HCT116 (cell line): Measurements from ENCODE around the gene MAPK14. TPM values are rescaled to one million over a fixed set of nuclear protein-coding genes. Genes with fewer than 3 reads are reported as not detected.

Experiments
- ATAC-seq: fragments of 200-7000 bp; cut with Tn5 transposase; 2 replicates; pipeline ENCODE4 v1.9.1; 2020; ENCODE audit warnings: mild to moderate bottlenecking, moderate library complexity
- BruUV-seq: library from RNA; stranded (reverse); fragments of 400-500 nt; replicated peaks from 2 replicates; lab custom pipeline; 2021; lab: Mats Ljungman, UMichigan
- CTCF ChIA-PET: fragments of 300-600 bp; sonication (Branson Sonifier 250); formaldehyde crosslinking; loops from one replicate; lab custom pipeline; 2021; ENCODE audit warnings: antibody characterized with exemption; lab: Charles Lee
- POLR2A ChIA-PET: fragments of 300-600, 350-600 bp; sonication (Branson Sonifier 250); formaldehyde crosslinking; loops from one replicate; lab custom pipeline; 2021; ENCODE audit warnings: antibody characterized with exemption; lab: Charles Lee
- RAD21 ChIA-PET, 2 experiments: fragments of 300-600 bp; sonication (Branson Sonifier 250); formaldehyde crosslinking; loops; one replicate each; lab custom pipeline; 2023; ENCODE audit warnings: low total read pairs in 2 of 2; ENCODE audit not compliant: uncharacterized antibody in 2 of 2, unreplicated experiment in 2 of 2, low non-redundant PET in 1 of 2; lab: Charles Lee
- DNase-seq: peaks from one replicate; pipeline ENCODE4 v3.0.0-alpha.2; 2010; ENCODE audit warnings: low read depth, low spot score
- H2AFZ ChIP-seq: fragments of 200-600 bp; shearing (Covaris generic), sonication (generic); 2 replicates; pipeline ENCODE4 v1.6.1; 2017; ENCODE audit warnings: low read depth, mixed run types, mixed read lengths, antibody characterized with exemption, low read length; ENCODE audit not compliant: poor library complexity, severe bottlenecking
- H3K27ac ChIP-seq: 2 replicates; pipeline ENCODE4 v1.5.1; 2012; ENCODE audit warnings: low read depth, low read length
- H3K27me3 ChIP-seq: fragments of 200-600 bp; sonication (generic); 2 replicates; pipeline ENCODE4 v1.6.1; 2016; ENCODE audit warnings: mixed run types, low read length, mixed read lengths; ENCODE audit not compliant: insufficient read depth
- H3K36me3 ChIP-seq, 2 experiments: fragments of 200-500 bp in 1 of 2; fragments of 200-600 bp in 1 of 2; sonication (Bioruptor generic) in 1 of 2; sonication (generic) in 1 of 2; 2 replicates each; pipeline versions ENCODE4 v1.5.1 to v1.6.1; 2014 to 2016; ENCODE audit warnings: low read length in 2 of 2, inconsistent platforms in 1 of 2, mixed read lengths in 1 of 2, mixed run types in 1 of 2; ENCODE audit not compliant: insufficient read depth in 2 of 2, control insufficient read depth in 1 of 2
- H3K4me1 ChIP-seq, 2 experiments: fragments of 200-600 bp in 1 of 2; sonication (generic) in 1 of 2; 2 replicates each; pipeline versions ENCODE4 v1.5.1 to v1.6.1; 2012 to 2017; ENCODE audit warnings: low read length in 2 of 2, inconsistent platforms in 1 of 2, mild to moderate bottlenecking in 1 of 2, mixed read lengths in 1 of 2, mixed run types in 1 of 2, moderate library complexity in 1 of 2; ENCODE audit not compliant: insufficient read depth in 2 of 2, control insufficient read depth in 1 of 2
- H3K4me2 ChIP-seq: fragments of 200-600 bp; sonication (generic); 2 replicates; pipeline ENCODE4 v1.6.1; 2017; ENCODE audit warnings: mixed run types, low read length, mixed read lengths
- H3K4me3 ChIP-seq, 2 experiments: fragments of 200-600 bp in 1 of 2; sonication (generic) in 1 of 2; replicated peaks in 1 of 2; 2 replicates each; pipeline ENCODE4 v1.5.1; 2011 to 2016; ENCODE audit warnings: low read length in 2 of 2, control low read depth in 1 of 2, low read depth in 1 of 2, mild to moderate bottlenecking in 1 of 2, mixed read lengths in 1 of 2, mixed run types in 1 of 2
- H3K79me2 ChIP-seq: fragments of 200-600 bp; sonication (generic); 2 replicates; pipeline ENCODE4 v1.6.1; 2017; ENCODE audit warnings: mild to moderate bottlenecking, mixed run types, low read length, moderate library complexity, mixed read lengths; ENCODE audit not compliant: insufficient read depth
- H3K9ac ChIP-seq: fragments of 200-600 bp; sonication (generic); 2 replicates; pipeline ENCODE4 v1.6.1; 2016; ENCODE audit warnings: low read length, mixed read lengths
- H3K9me2 ChIP-seq: fragments of 200-600 bp; sonication (generic), shearing (Covaris generic); 2 replicates; pipeline ENCODE4 v1.6.1; 2017; ENCODE audit warnings: mixed run types, mild to moderate bottlenecking, moderate library complexity; ENCODE audit not compliant: insufficient read depth
- H3K9me3 ChIP-seq, 2 experiments: fragments of 200-500 bp in 1 of 2; fragments of 200-600 bp in 1 of 2; sonication (Bioruptor generic) in 1 of 2; sonication (generic) in 1 of 2; 2 replicates each; pipeline ENCODE4 v1.6.1; 2014 to 2017; ENCODE audit warnings: low read length in 2 of 2, mixed read lengths in 2 of 2, inconsistent platforms in 1 of 2, low read depth in 1 of 2, mild to moderate bottlenecking in 1 of 2, mixed run types in 1 of 2, moderate library complexity in 1 of 2; ENCODE audit not compliant: control insufficient read depth in 1 of 2, insufficient read depth in 1 of 2
- H4K20me1 ChIP-seq: fragments of 200-600 bp; sonication (generic), shearing (Covaris generic); 2 replicates; pipeline ENCODE4 v1.6.1; 2017; ENCODE audit warnings: mixed run types, mild to moderate bottlenecking, moderate library complexity; ENCODE audit not compliant: insufficient read depth
- CEBPB ChIP-seq: IDR thresholded peaks from 2 replicates; pipeline ENCODE4 v1.6.1; 2012; ENCODE audit warnings: low read depth
- ELF1 ChIP-seq: IDR thresholded peaks from 2 replicates; pipeline ENCODE4 v1.6.1; 2012; ENCODE audit warnings: low read depth, borderline replicate concordance
- EZH2phosphoT487 ChIP-seq: fragments of 200-600 bp; IDR thresholded peaks from 2 replicates; pipeline ENCODE4 v1.6.1; 2018; ENCODE audit warnings: antibody characterized with exemption, borderline replicate concordance
- FOSL1 ChIP-seq: IDR thresholded peaks from 2 replicates; pipeline ENCODE4 v1.6.1; 2012; ENCODE audit warnings: low read depth
- POLR2AphosphoS5 ChIP-seq: IDR thresholded peaks from 2 replicates; pipeline ENCODE4 v1.6.1; 2011; ENCODE audit warnings: mild to moderate bottlenecking, low read depth, low read length, moderate library complexity
- TCF7L2 ChIP-seq: IDR thresholded peaks from 2 replicates; pipeline ENCODE4 v1.7.0; 2011; ENCODE audit warnings: borderline replicate concordance, inconsistent platforms; ENCODE audit not compliant: insufficient read depth, insufficient read length; ENCODE audit errors: extremely low read depth
- ZNF274 ChIP-seq: fragments of 200-500 bp; sonication (Bioruptor generic); IDR thresholded peaks from 2 replicates; pipeline ENCODE4 v1.6.1; 2014; ENCODE audit warnings: mild to moderate bottlenecking, low read depth, low read length, inconsistent platforms
- intact Hi-C: fragments of 100-400 bp; cut with micrococcal nuclease; formaldehyde crosslinking; loops from 2 replicates; pipeline ENCODE4 v1.10.0; 2022
- total RNA-seq: library from RNA; stranded (reverse); gene quantifications from one replicate; pipeline ENCODE4 v1.2.1, GENCODE V29; 2021; ENCODE audit not compliant: unreplicated experiment

MAPK14 gene
- total RNA-seq, 1 experiment from 2014 or later: 34.2 TPM

- ATAC-seq (peak; percentile 8; the same call in 1 of the 2 replicates), DNase-seq (no peak)
- intact Hi-C loops: no loop called here
- H3K36me3 ChIP-seq: peaks cover 0 to under 1% of the 10 kb centered on the region in 2 experiments; a peak in 1 of 4 replicates
- H3K79me2 ChIP-seq: no peaks in the 10 kb centered on the region; the same call in 1 of the 2 replicates
- RAD21 ChIA-PET: no interaction called here
- POLR2A ChIA-PET: no interaction called here
- BruUV-seq: no TSS peak
- no peak overlapping the region for H3K27ac ChIP-seq
- TF ChIP-seq EZH2phosphoT487 (no peak), POLR2AphosphoS5 (0 out of 2 replicates have a peak, but pooled peaks have one; percentile 28), TCF7L2 (peak; percentile 12)
- peak overlapping the region; percentile 62 for H3K4me2 ChIP-seq
- no peaks in the 10 kb centered on the region for H3K9me2 ChIP-seq
- no peaks in the 10 kb centered on the region for H3K27me3 ChIP-seq
- H3K9me3 ChIP-seq: no peaks in the 10 kb centered on the region
- CTCF ChIA-PET: interaction anchor here (1.5 kb wide), 1 partner anchor 233 kb away, joined by 4 read pairs; no protein-coding TSS in a partner anchor
- peak overlapping the region; percentile 2 to 12; a peak in 1 of 4 replicates for H3K4me3 ChIP-seq
- peaks cover 27 to 64% of the 10 kb centered on the region in 2 experiments for H3K4me1 ChIP-seq
- H2AFZ ChIP-seq: no peak overlapping the region
- H4K20me1 ChIP-seq: no peaks in the 10 kb centered on the region
- H3K9ac ChIP-seq: peak overlapping the region; percentile 21
These were observed 99.9 kb downstream of the MAPK14 start for GRCh38 chr6:36127462-36128016.

GRCh38 chr6:36128073-36128472 is 100.5 kb downstream of the MAPK14 start:
- Histone ChIP-seq H4K20me1 (no peaks in the 10 kb centered on the region), H2AFZ (no peak overlapping the region), H3K27ac (no peak overlapping the region), H3K36me3 (peaks cover 3 to 5% of the 10 kb centered on the region in 2 experiments; a peak in 2 of 4 replicates), H3K27me3 (no peaks in the 10 kb centered on the region), H3K79me2 (no peaks in the 10 kb centered on the region; the same call in 1 of the 2 replicates), H3K4me2 (peak overlapping the region; percentile 62), H3K9me3 (no peaks in the 10 kb centered on the region), H3K9me2 (no peaks in the 10 kb centered on the region), H3K4me3 (peak overlapping the region in 1 of 2 experiments; percentile 12; a peak in 1 of 4 replicates), H3K9ac (peak overlapping the region; percentile 21), H3K4me1 (peaks cover 30 to 65% of the 10 kb centered on the region in 2 experiments)
- ATAC-seq (no peak), DNase-seq (no peak)
- intact Hi-C loops: no loop called here
- ChIA-PET POLR2A (no interaction called here), RAD21 (no interaction called here), CTCF (no interaction called here)
- TF ChIP-seq TCF7L2 (no peak), ELF1 (no peak), ZNF274 (no peak), CEBPB (no peak), FOSL1 (no peak)
- no TSS peak for BruUV-seq
